ENCODE measurements around the gene ZC3H7A.

Gene ZC3H7A

DNA sequence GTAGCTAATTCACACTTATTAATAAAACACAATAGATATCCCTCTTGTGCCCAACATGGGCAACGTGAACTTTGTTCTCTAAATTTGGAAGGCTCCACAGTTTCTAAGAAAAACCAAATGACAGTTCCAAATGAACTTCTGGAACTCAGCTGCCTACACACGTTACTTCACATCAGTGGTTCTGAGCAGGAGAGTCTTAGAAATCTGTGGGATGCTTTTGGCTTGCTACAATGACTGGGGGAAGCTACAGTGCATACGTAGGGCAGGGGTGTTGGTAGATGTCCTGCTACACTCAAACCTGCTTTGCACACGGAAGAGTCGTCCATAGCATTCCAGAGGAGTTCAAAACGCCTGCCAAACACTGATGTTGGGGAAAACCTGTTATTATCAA, 62.4 kb downstream of the ZC3H7A start:
- H3K4me1 ChIP-seq (ENCODE audit: control insufficient read depth, insufficient read depth, low read length): peaks cover 8% of the 10 kb centered on the region
- H3K36me3 ChIP-seq (ENCODE audit: control insufficient read depth in 2 of 2, insufficient read depth in 1 of 2, low read length in 2 of 2): peaks cover 21 to 62% of the 10 kb centered on the region in 2 experiments
- ChIA-PET POLR2A (interaction anchor here (1.2 kb wide), 1 partner anchor 44 kb away, joined by 3 read pairs; no protein-coding TSS in a partner anchor), CTCF (no interaction called here)
- no peak overlapping the region for H3K4me3 ChIP-seq (ENCODE audit: low read depth, low read length)
- H3K27ac ChIP-seq (ENCODE audit: extremely low read depth, low read depth, low read length): no peak overlapping the region
- H3K9me3 ChIP-seq (ENCODE audit: control insufficient read depth, insufficient read depth, low read depth, low read length): no peaks in the 10 kb centered on the region
- no peak for TF ChIP-seq GLI4 (tag by site-specific recombination; IDR thresholded peaks at IDR 0.05)
- TF ChIP-seq ZNF132 (tag by site-specific recombination; IDR thresholded peaks at IDR 0.05; ENCODE audit: borderline replicate concordance): no peak
- TF ChIP-seq ZNF530 (tag by site-specific recombination; IDR thresholded peaks at IDR 0.05; ENCODE audit: low read depth): no peak
- TF ChIP-seq, protein P1, sequence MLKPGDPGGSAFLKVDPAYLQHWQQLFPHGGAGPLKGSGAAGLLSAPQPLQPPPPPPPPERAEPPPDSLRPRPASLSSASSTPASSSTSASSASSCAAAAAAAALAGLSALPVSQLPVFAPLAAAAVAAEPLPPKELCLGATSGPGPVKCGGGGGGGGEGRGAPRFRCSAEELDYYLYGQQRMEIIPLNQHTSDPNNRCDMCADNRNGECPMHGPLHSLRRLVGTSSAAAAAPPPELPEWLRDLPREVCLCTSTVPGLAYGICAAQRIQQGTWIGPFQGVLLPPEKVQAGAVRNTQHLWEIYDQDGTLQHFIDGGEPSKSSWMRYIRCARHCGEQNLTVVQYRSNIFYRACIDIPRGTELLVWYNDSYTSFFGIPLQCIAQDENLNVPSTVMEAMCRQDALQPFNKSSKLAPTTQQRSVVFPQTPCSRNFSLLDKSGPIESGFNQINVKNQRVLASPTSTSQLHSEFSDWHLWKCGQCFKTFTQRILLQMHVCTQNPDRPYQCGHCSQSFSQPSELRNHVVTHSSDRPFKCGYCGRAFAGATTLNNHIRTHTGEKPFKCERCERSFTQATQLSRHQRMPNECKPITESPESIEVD (tag by site-specific recombination; IDR thresholded peaks at IDR 0.05): no peak
- no peak for TF ChIP-seq ZNF585B (tag by site-specific recombination; IDR thresholded peaks at IDR 0.05)
- no peak for TF ChIP-seq MEIS1 (CRISPR knock-in tag; IDR thresholded peaks at IDR 0.05; ENCODE audit: borderline replicate concordance)
- no peak for TF ChIP-seq ZFP69B (tag by site-specific recombination; IDR thresholded peaks at IDR 0.05)
- TF ChIP-seq ZNF629 (tag by site-specific recombination; IDR thresholded peaks at IDR 0.05): no peak
- TF ChIP-seq ZNF501 (tag by site-specific recombination; IDR thresholded peaks at IDR 0.05): no peak
- TF ChIP-seq ZBTB10 (tag by site-specific recombination; IDR thresholded peaks at IDR 0.05): no peak

GRCh38 chr16:11734025-11734652, 62.9 kb downstream of the ZC3H7A start:
- H3K4me3 ChIP-seq (ENCODE audit: low read depth, low read length): no peak overlapping the region
- ChIA-PET POLR2A (interaction anchor here (1.2 kb wide), 1 partner anchor 43 kb away, joined by 3 read pairs; no protein-coding TSS in a partner anchor), CTCF (no interaction called here)
- H3K36me3 ChIP-seq (ENCODE audit: control insufficient read depth in 2 of 2, insufficient read depth in 1 of 2, low read length in 2 of 2): peaks cover 21 to 68% of the 10 kb centered on the region in 2 experiments
- peaks cover 8% of the 10 kb centered on the region for H3K4me1 ChIP-seq (ENCODE audit: control insufficient read depth, insufficient read depth, low read length)
- H3K9me3 ChIP-seq (ENCODE audit: control insufficient read depth, insufficient read depth, low read depth, low read length): no peaks in the 10 kb centered on the region
- H3K27ac ChIP-seq (ENCODE audit: extremely low read depth, low read depth, low read length): no peak overlapping the region
- TF ChIP-seq AEBP2 (tag by site-specific recombination; IDR thresholded peaks at IDR 0.05; ENCODE audit: borderline replicate concordance) (no peak), KLF9 (tag by site-specific recombination; IDR thresholded peaks at IDR 0.05; ENCODE audit: low read depth) (no peak), ZNF610 (tag by site-specific recombination; IDR thresholded peaks at IDR 0.05; ENCODE audit: borderline replicate concordance) (no peak), ZNF473 (tag by site-specific recombination; IDR thresholded peaks at IDR 0.05) (no peak), ZNF560 (tag by site-specific recombination; IDR thresholded peaks at IDR 0.05; ENCODE audit: borderline replicate concordance) (no peak), BCL11A (tag by site-specific recombination; IDR thresholded peaks at IDR 0.05; ENCODE audit: low read depth) (no peak)
- TF ChIP-seq, protein P2, sequence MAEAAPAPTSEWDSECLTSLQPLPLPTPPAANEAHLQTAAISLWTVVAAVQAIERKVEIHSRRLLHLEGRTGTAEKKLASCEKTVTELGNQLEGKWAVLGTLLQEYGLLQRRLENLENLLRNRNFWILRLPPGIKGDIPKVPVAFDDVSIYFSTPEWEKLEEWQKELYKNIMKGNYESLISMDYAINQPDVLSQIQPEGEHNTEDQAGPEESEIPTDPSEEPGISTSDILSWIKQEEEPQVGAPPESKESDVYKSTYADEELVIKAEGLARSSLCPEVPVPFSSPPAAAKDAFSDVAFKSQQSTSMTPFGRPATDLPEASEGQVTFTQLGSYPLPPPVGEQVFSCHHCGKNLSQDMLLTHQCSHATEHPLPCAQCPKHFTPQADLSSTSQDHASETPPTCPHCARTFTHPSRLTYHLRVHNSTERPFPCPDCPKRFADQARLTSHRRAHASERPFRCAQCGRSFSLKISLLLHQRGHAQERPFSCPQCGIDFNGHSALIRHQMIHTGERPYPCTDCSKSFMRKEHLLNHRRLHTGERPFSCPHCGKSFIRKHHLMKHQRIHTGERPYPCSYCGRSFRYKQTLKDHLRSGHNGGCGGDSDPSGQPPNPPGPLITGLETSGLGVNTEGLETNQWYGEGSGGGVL (tag by site-specific recombination; IDR thresholded peaks at IDR 0.05): no peak
